Peyer's patch (tissue), 4 donors: ENCODE results near the gene RPF1. TPM values are rescaled to one million over a fixed set of nuclear protein-coding genes. Genes with fewer than 3 reads are reported as not detected.

Source experiments
- DNase-seq, 3 donors: peaks; one replicate each; pipeline ENCODE4 v3.0.0-alpha.2; 2017 to 2019
- H3K27ac ChIP-seq, 4 donors: fragments of 200-600 bp; sonication (generic); one replicate each; pipeline ENCODE4 v1.5.1; 2016 to 2019
- H3K27me3 ChIP-seq, 2 donors: fragments of 200-600 bp; sonication (generic); one replicate each; pipeline ENCODE4 v1.5.1; 2019
- H3K36me3 ChIP-seq, 3 donors: fragments of 200-600 bp; sonication (generic); one replicate each; pipeline ENCODE4 v1.5.1; 2016 to 2019
- H3K4me1 ChIP-seq, 4 donors: fragments of 200-600 bp; sonication (generic); one replicate each; pipeline ENCODE4 v1.5.1; 2016 to 2019
- H3K4me3 ChIP-seq, 4 donors: fragments of 200-600 bp; sonication (generic); 1 replicate in 3 of 4; 2 replicates in 1 of 4; pipeline ENCODE4 v1.5.1; 2016 to 2019; ENCODE audit warnings: mild to moderate bottlenecking in 1 of 4
- H3K9me3 ChIP-seq, 4 donors: fragments of 200-600 bp; sonication (generic); one replicate each; pipeline ENCODE4 v1.5.1; 2016 to 2019; ENCODE audit warnings: mild to moderate bottlenecking in 1 of 4
- POLR2A ChIP-seq, 2 donors: fragments of 450-650 bp; IDR thresholded peaks; one replicate each; pipeline ENCODE4 v1.5.1; 2017; ENCODE audit warnings: antibody characterized with exemption in 2 of 2, mild to moderate bottlenecking in 2 of 2, moderate library complexity in 2 of 2
- total RNA-seq, 4 donors: library from RNA; depleted of rRNA; stranded (reverse); fragments of >200 nt; gene quantifications; one replicate each; pipeline ENCODE4 v1.1.0, GENCODE V29; 2016
- TF ChIP-seq, protein P1 (sequence below), 6 experiments: fragments of 450-650 bp in 4 of 6; fragments of 200-600 bp in 2 of 6; sonication (generic) in 1 of 6; IDR thresholded peaks; one replicate each; pipeline ENCODE4 v1.5.1; 2017 to 2019; ENCODE audit warnings: antibody characterized with exemption in 6 of 6, mild to moderate bottlenecking in 3 of 6, moderate library complexity in 1 of 6

Gene RPF1
- total RNA-seq, 4 donors from 2014 or later: 12.1 to 37.1 (median 18.4) TPM

DNA sequence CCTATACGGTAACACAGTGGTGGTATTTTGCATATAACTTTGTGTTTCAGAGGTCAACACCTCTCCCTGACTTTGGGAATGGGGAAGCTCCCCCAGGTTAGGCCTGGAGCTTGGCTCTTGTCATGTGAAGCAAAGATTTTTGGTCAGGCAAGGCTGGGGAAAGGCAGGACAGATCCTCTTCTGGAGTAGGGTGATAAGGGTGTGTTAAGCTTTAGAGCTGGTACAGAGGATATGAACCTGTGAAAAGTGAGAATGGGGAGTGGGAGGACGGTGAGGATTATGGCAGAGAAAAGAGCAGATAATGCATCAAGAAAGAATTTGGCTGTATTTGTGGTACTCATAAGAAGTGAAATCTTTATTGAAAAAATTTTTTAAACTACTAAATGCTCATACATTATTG lies 2.3 kb downstream of the RPF1 start:
- H3K36me3 ChIP-seq: peaks cover 0 to 20% (median 0%) of the 10 kb centered on the region in 3 donors
- no peaks in the 10 kb centered on the region for H3K9me3 ChIP-seq
- no peak overlapping the region for H3K27ac ChIP-seq
- H3K4me3 ChIP-seq: no peak overlapping the region
- H3K4me1 ChIP-seq: peaks cover 0 to 20% (median 6%) of the 10 kb centered on the region in 4 donors
- DNase-seq: no peak
- TF ChIP-seq, protein P1, sequence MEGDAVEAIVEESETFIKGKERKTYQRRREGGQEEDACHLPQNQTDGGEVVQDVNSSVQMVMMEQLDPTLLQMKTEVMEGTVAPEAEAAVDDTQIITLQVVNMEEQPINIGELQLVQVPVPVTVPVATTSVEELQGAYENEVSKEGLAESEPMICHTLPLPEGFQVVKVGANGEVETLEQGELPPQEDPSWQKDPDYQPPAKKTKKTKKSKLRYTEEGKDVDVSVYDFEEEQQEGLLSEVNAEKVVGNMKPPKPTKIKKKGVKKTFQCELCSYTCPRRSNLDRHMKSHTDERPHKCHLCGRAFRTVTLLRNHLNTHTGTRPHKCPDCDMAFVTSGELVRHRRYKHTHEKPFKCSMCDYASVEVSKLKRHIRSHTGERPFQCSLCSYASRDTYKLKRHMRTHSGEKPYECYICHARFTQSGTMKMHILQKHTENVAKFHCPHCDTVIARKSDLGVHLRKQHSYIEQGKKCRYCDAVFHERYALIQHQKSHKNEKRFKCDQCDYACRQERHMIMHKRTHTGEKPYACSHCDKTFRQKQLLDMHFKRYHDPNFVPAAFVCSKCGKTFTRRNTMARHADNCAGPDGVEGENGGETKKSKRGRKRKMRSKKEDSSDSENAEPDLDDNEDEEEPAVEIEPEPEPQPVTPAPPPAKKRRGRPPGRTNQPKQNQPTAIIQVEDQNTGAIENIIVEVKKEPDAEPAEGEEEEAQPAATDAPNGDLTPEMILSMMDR (IDR thresholded peaks at IDR 0.05): no peak
- no peak for TF ChIP-seq POLR2A (IDR thresholded peaks at IDR 0.05)
- H3K27me3 ChIP-seq: no peaks in the 10 kb centered on the region

DNA sequence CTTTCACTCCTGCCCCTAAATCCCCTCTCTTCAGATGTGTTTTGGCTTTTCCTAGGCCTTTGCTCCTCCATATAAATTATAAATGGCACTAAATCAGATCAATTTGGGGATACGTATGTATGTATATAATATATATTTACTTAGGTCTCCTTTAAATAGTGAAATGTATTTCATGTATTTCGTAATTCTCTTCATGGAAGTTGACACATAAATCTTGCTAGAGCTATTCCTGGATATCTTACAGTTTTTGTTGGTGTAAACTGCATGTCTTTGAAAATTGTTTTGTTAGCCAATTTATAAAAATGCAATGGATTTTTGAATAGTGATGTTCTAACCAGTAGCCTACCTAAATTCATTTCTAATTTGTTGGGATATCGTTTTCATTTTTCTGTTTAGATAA lies 9.0 kb downstream of the RPF1 start:
- Histone ChIP-seq H3K4me1 (no peaks in the 10 kb centered on the region), H3K9me3 (no peaks in the 10 kb centered on the region), H3K27ac (no peak overlapping the region), H3K36me3 (peaks cover 0 to 53% (median 4%) of the 10 kb centered on the region in 3 donors), H3K27me3 (no peaks in the 10 kb centered on the region), H3K4me3 (no peak overlapping the region)
- TF ChIP-seq, protein P1 (IDR thresholded peaks at IDR 0.05): no peak
- TF ChIP-seq POLR2A (IDR thresholded peaks at IDR 0.05): no peak
- no peak for DNase-seq

DNA sequence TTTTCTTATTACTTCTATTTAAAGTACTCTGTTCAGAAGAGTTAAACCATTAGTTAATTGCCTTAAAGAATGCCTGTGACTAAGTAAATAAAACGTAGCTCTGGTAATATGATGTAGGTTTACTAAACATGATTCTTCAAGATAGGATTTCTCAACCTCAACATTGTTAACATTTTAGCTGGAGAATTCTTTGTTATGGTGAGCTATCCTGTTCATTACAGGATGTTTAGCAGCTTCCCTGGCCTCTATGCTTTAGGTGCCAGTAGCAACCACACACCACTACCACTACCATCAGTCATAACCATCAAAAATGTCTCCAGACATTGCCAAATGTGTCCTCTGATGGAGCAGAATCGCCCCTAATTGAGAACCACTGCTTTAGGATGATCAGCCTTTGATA lies 10.7 kb downstream of the RPF1 start:
- Histone ChIP-seq H3K4me1 (no peaks in the 10 kb centered on the region), H3K9me3 (no peaks in the 10 kb centered on the region), H3K27ac (no peak overlapping the region), H3K27me3 (no peaks in the 10 kb centered on the region), H3K36me3 (peaks cover 0 to 45% (median 4%) of the 10 kb centered on the region in 3 donors), H3K4me3 (no peak overlapping the region)
- no peak for DNase-seq
- TF ChIP-seq, protein P1 (IDR thresholded peaks at IDR 0.05): no peak
- TF ChIP-seq POLR2A (IDR thresholded peaks at IDR 0.05): no peak

DNA sequence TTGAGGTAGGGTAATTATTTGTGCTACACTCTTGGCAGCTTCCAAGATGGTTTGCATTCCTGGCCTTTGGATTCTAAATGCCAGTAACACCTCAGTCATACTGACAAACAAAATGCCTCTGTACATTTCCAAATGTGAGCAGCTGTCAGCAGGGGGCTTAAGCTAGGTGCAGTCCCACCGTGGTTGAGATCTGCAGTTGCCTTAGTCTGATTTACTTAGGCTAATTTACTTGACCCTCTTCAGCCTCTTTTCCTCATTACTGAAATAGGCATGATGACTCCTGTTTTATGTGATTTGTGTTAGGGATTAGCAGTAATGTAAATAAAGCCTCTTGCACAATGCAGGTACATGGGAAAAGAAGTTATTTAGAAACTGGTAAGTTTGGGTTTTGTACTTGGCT lies 13.7 kb downstream of the RPF1 start:
- DNase-seq: no peak
- TF ChIP-seq, protein P1 (IDR thresholded peaks at IDR 0.05): no peak
- TF ChIP-seq POLR2A (IDR thresholded peaks at IDR 0.05): no peak
- Histone ChIP-seq H3K9me3 (no peaks in the 10 kb centered on the region), H3K4me1 (no peaks in the 10 kb centered on the region), H3K4me3 (no peak overlapping the region), H3K27me3 (no peaks in the 10 kb centered on the region), H3K27ac (no peak overlapping the region), H3K36me3 (peaks cover 0 to 64% (median 4%) of the 10 kb centered on the region in 3 donors)

DNA sequence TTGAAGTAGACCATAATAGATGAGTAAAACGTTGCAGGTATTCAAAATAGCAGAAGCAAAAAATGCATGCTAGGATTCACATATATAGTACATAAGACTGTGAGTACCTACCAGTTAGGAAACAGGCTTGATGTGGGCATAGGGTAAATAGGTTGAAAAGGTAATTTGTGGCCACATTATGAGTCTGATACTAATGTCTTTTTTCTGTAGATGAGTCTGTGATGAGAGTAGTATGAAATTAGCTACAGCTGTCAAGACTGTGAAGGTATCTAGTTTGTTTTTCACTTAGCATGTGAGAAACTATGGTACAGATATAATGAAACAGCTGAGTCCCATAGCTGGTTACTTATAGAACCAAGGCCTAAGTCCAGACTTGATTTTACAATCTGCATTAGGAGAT lies 14.7 kb downstream of the RPF1 start:
- H3K36me3 ChIP-seq: peaks cover 0 to 74% (median 4%) of the 10 kb centered on the region in 3 donors
- no peaks in the 10 kb centered on the region for H3K27me3 ChIP-seq
- H3K9me3 ChIP-seq: no peaks in the 10 kb centered on the region

More for the DNA sequence above, 14.7 kb downstream of the RPF1 start:
- Histone ChIP-seq H3K4me1 (no peaks in the 10 kb centered on the region), H3K27ac (no peak overlapping the region), H3K4me3 (no peak overlapping the region)
- no peak for DNase-seq
- TF ChIP-seq, protein P1 (IDR thresholded peaks at IDR 0.05): no peak
- no peak for TF ChIP-seq POLR2A (IDR thresholded peaks at IDR 0.05)
